Muscle layer of duodenum (tissue), 2 donors: ENCODE measurements around the gene ACE.

ENCODE experiments used
- H3K27ac ChIP-seq: one replicate; pipeline ENCODE4 v1.7.0; 2013; ENCODE audit warnings: mild to moderate bottlenecking, low read length
- H3K27me3 ChIP-seq: one replicate; pipeline ENCODE4 v1.7.0; 2013; ENCODE audit warnings: low read depth, mild to moderate bottlenecking, control low read depth, low read length
- H3K36me3 ChIP-seq, 2 donors: one replicate each; pipeline ENCODE4 v1.7.0; 2013; ENCODE audit warnings: low read length in 2 of 2, control low read depth in 1 of 2, mild to moderate bottlenecking in 1 of 2; ENCODE audit not compliant: insufficient read depth in 2 of 2, control insufficient read depth in 1 of 2
- H3K4me1 ChIP-seq, 2 donors: one replicate each; pipeline ENCODE4 v1.7.0; 2013; ENCODE audit warnings: low read length in 2 of 2, mild to moderate bottlenecking in 2 of 2, control low read depth in 1 of 2, moderate library complexity in 1 of 2; ENCODE audit not compliant: insufficient read depth in 2 of 2, control insufficient read depth in 1 of 2
- H3K4me3 ChIP-seq, 2 donors: one replicate each; pipeline ENCODE4 v1.7.0; 2013; ENCODE audit warnings: low read length in 2 of 2, low read depth in 1 of 2, mild to moderate bottlenecking in 1 of 2
- H3K9me3 ChIP-seq, 2 donors: one replicate each; pipeline ENCODE4 v1.7.0; 2013; ENCODE audit warnings: low read length in 2 of 2, control low read depth in 1 of 2, mild to moderate bottlenecking in 1 of 2; ENCODE audit not compliant: control insufficient read depth in 1 of 2
- donor health status: healthy.

The ACE gene

GRCh38 chr17:63476459-63476853 lies 405 bp upstream of the ACE start:
- H3K4me3 ChIP-seq, result peak overlapping the region in 1 of 2 donors; percentile 73
- H3K27me3 ChIP-seq, result no peaks in the 10 kb centered on the region
- H3K9me3 ChIP-seq, result no peaks in the 10 kb centered on the region
- H3K36me3 ChIP-seq, result no peaks in the 10 kb centered on the region
- H3K27ac ChIP-seq, result no peak overlapping the region
- H3K4me1 ChIP-seq, result peaks cover 0 to 18% of the 10 kb centered on the region in 2 donors

GRCh38 chr17:63477480-63478440 lies 899 bp downstream of the ACE start:
- no peaks in the 10 kb centered on the region for H3K27me3 ChIP-seq
- peaks cover 0 to 18% of the 10 kb centered on the region in 2 donors for H3K4me1 ChIP-seq
- no peaks in the 10 kb centered on the region for H3K36me3 ChIP-seq
- H3K9me3 ChIP-seq, result no peaks in the 10 kb centered on the region
- H3K4me3 ChIP-seq, result peak overlapping the region; percentile 45 to 73
- no peak overlapping the region for H3K27ac ChIP-seq

- H3K27ac ChIP-seq, result no peak overlapping the region
- peaks cover 0 to 18% of the 10 kb centered on the region in 2 donors for H3K4me1 ChIP-seq
- no peaks in the 10 kb centered on the region for H3K36me3 ChIP-seq
- no peaks in the 10 kb centered on the region for H3K9me3 ChIP-seq
- no peaks in the 10 kb centered on the region for H3K27me3 ChIP-seq
- H3K4me3 ChIP-seq, result no peak overlapping the region
Observed at GRCh38 chr17:63478814-63479494, 2.1 kb downstream of the ACE start.

- Histone ChIP-seq H3K36me3 (no peaks in the 10 kb centered on the region), H3K27me3 (no peaks in the 10 kb centered on the region), H3K4me3 (no peak overlapping the region), H3K27ac (no peak overlapping the region), H3K9me3 (no peaks in the 10 kb centered on the region), H3K4me1 (peaks cover 0 to 18% of the 10 kb centered on the region in 2 donors)
Observed at GRCh38 chr17:63479495-63480184, 2.8 kb downstream of the ACE start.

- Histone ChIP-seq H3K27me3 (no peaks in the 10 kb centered on the region), H3K4me1 (peaks cover 0 to 18% of the 10 kb centered on the region in 2 donors)
Observed at GRCh38 chr17:63480192-63480784, 3.4 kb downstream of the ACE start.

GRCh38 chr17:63480826-63481487 lies 4.1 kb downstream of the ACE start:
- Histone ChIP-seq H3K4me1 (peaks cover 0 to 15% of the 10 kb centered on the region in 2 donors), H3K27ac (no peak overlapping the region), H3K36me3 (no peaks in the 10 kb centered on the region), H3K9me3 (no peaks in the 10 kb centered on the region), H3K4me3 (no peak overlapping the region), H3K27me3 (no peaks in the 10 kb centered on the region)

More at GRCh38 chr17:63480192-63480784, 3.4 kb downstream of the ACE start:
- Histone ChIP-seq H3K36me3 (no peaks in the 10 kb centered on the region), H3K9me3 (no peaks in the 10 kb centered on the region), H3K27ac (no peak overlapping the region), H3K4me3 (no peak overlapping the region)

- Histone ChIP-seq H3K9me3 (no peaks in the 10 kb centered on the region), H3K4me3 (no peak overlapping the region), H3K27me3 (no peaks in the 10 kb centered on the region), H3K36me3 (no peaks in the 10 kb centered on the region), H3K27ac (no peak overlapping the region), H3K4me1 (peaks cover 0 to 13% of the 10 kb centered on the region in 2 donors)
Observed at GRCh38 chr17:63481488-63481870, 4.6 kb downstream of the ACE start.

- Histone ChIP-seq H3K27me3 (no peaks in the 10 kb centered on the region), H3K36me3 (no peaks in the 10 kb centered on the region), H3K9me3 (no peaks in the 10 kb centered on the region), H3K4me3 (no peak overlapping the region), H3K27ac (no peak overlapping the region), H3K4me1 (peaks cover 0 to 5% of the 10 kb centered on the region in 2 donors)
Observed at GRCh38 chr17:63482509-63482908, 5.6 kb downstream of the ACE start.

GRCh38 chr17:63483038-63483437 lies 6.2 kb downstream of the ACE start:
- no peaks in the 10 kb centered on the region for H3K36me3 ChIP-seq
- H3K4me1 ChIP-seq, result peaks cover 0 to under 1% of the 10 kb centered on the region in 2 donors
- no peaks in the 10 kb centered on the region for H3K27me3 ChIP-seq
- H3K9me3 ChIP-seq, result no peaks in the 10 kb centered on the region
- no peak overlapping the region for H3K4me3 ChIP-seq
- H3K27ac ChIP-seq, result no peak overlapping the region

GRCh38 chr17:63483655-63484575 lies 7.1 kb downstream of the ACE start:
- Histone ChIP-seq H3K36me3 (no peaks in the 10 kb centered on the region), H3K9me3 (no peaks in the 10 kb centered on the region)

More at GRCh38 chr17:63483655-63484575, 7.1 kb downstream of the ACE start:
- Histone ChIP-seq H3K4me3 (no peak overlapping the region), H3K27me3 (no peaks in the 10 kb centered on the region), H3K27ac (no peak overlapping the region), H3K4me1 (no peaks in the 10 kb centered on the region)
